Lower leg skin (tissue), 4 donors: ENCODE results near the gene LRP1B. TPM values are rescaled to one million over a fixed set of nuclear protein-coding genes. Genes with fewer than 3 reads are reported as not detected.

Source experiments
- DNase-seq, 2 donors: peaks; one replicate each; pipeline ENCODE4 v3.0.0-alpha.2; 2019; ENCODE audit warnings: low spot score in 2 of 2
- H3K4me3 ChIP-seq: fragments of 200-600 bp; sonication (generic); 2 replicates; pipeline ENCODE4 v1.5.1; 2017; ENCODE audit warnings: mild to moderate bottlenecking, low read depth; ENCODE audit not compliant: poor library complexity, severe bottlenecking
- POLR2A ChIP-seq, 2 donors: fragments of 450-650 bp; IDR thresholded peaks; one replicate each; pipeline ENCODE4 v1.6.1; 2016 to 2017; ENCODE audit warnings: antibody characterized with exemption in 2 of 2, mild to moderate bottlenecking in 1 of 2, moderate library complexity in 1 of 2
- WGBS, 2 donors: methylation state at CpG; one replicate each; pipeline ENCODE4 v1.1.5; 2018; 5-methylcytosine and 5-hydroxymethylcytosine counted together
- intact Hi-C: fragments of 100-400 bp; cut with DNase I; formaldehyde crosslinking; loops from one replicate; pipeline ENCODE4 v1.15.0; 2023; ENCODE audit warnings: low total_unique reads
- total RNA-seq, 4 donors: library from RNA; depleted of rRNA; stranded (reverse); fragments of >200 nt; gene quantifications; one replicate each; pipeline ENCODE4 v1.1.0, GENCODE V29; 2016
- TF ChIP-seq, protein P1 (sequence below), 3 donors: fragments of 450-650 bp; IDR thresholded peaks; one replicate each; pipeline ENCODE4 v1.5.1; 2016; ENCODE audit warnings: antibody characterized with exemption in 3 of 3, mild to moderate bottlenecking in 3 of 3, moderate library complexity in 2 of 3

The LRP1B gene
- total RNA-seq, 4 donors from 2014 or later = 0.80 to 1.6 (median 1.0) TPM

DNA sequence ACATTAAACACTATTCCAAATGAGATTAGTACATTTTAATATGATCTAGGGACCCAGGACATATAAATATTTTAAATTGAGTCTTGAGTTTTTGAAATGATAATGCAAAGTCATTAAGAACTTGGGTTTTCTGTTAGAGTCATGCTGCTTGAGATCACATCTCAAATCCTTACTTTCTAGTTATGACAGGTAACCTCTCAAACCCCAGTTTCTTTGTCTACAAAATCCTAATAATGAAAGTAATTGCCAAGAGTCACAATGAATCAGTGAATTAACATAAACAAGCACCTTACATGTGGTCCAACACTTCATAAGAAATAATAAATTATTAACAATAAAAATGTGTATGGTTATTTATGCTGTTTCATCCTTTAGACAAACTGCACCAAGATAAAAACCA is 607.6 kb downstream of the LRP1B start:
- no peak overlapping the region for H3K4me3 ChIP-seq
- TF ChIP-seq, protein P1, sequence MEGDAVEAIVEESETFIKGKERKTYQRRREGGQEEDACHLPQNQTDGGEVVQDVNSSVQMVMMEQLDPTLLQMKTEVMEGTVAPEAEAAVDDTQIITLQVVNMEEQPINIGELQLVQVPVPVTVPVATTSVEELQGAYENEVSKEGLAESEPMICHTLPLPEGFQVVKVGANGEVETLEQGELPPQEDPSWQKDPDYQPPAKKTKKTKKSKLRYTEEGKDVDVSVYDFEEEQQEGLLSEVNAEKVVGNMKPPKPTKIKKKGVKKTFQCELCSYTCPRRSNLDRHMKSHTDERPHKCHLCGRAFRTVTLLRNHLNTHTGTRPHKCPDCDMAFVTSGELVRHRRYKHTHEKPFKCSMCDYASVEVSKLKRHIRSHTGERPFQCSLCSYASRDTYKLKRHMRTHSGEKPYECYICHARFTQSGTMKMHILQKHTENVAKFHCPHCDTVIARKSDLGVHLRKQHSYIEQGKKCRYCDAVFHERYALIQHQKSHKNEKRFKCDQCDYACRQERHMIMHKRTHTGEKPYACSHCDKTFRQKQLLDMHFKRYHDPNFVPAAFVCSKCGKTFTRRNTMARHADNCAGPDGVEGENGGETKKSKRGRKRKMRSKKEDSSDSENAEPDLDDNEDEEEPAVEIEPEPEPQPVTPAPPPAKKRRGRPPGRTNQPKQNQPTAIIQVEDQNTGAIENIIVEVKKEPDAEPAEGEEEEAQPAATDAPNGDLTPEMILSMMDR (IDR thresholded peaks at IDR 0.05) = no peak
- TF ChIP-seq POLR2A (IDR thresholded peaks at IDR 0.05) = no peak
- intact Hi-C loops = no loop called here
- no peak for DNase-seq

DNA sequence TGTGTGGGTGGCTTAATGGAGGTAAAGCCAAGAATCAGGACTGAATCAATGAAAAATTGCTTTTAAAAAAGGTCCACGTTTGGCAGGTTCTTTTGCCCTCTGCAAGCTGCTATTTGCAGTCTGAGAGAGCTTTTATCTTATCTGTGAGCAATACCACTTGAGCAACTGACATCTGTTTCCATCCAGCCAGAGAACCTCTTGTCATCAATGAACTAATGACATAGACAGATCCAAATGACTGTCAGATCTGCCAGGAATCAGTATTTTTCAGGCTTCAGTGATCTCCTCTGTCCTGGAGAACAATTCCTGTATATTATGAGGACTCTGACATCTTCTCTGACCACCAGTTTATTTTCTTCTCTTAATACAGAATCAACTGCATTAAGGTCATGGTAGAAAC is 608.1 kb downstream of the LRP1B start:
- no peak overlapping the region for H3K4me3 ChIP-seq
- intact Hi-C loops = no loop called here
- TF ChIP-seq POLR2A (IDR thresholded peaks at IDR 0.05) = no peak
- TF ChIP-seq, protein P1 (IDR thresholded peaks at IDR 0.05) = no peak
- WGBS, 2 donors = 47 to 50% methylated on average over 1 of the region's 1 CpG
- DNase-seq = no peak

DNA sequence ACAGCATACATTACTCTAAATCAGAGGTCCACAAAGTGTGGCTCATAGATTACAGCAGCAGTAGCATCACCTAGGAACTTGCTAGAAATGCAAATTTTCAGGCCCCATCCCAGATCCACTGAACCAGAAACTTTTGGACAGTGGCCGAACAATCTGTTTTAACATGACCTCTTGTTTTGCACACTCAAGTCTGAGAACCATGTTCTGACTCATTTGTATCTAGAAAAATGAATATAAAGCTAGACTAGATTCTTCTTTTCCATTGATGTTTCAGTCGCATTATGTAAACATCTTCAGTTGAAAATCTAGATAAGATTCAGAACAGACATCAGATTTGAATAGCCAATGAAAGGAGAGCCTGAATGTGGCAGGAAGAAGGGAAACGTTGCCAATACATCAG is 608.8 kb downstream of the LRP1B start:
- intact Hi-C loops = no loop called here
- no peak for DNase-seq
- TF ChIP-seq, protein P1 (IDR thresholded peaks at IDR 0.05) = no peak
- no peak overlapping the region for H3K4me3 ChIP-seq
- WGBS, 2 donors = 80% methylated on average over 3 of the region's 3 CpGs

DNA sequence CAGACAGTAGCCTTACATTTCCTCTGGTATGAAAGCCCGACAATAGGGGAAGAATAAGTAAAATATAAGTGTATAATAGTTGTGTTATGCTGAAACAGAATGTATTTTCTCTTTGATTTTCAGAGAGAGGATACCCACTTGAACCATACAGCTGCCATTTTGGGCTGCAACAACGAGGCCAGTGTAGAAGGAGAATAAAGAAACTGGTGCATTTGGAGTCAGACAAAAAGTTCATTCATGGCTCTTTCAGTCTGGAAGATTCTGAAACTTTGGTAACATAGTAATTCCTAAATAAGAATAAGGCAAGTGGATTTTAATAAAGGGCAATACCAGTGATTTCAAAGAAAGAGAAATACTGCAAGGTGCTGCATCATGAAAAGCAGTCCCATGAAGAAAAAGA is 610.9 kb downstream of the LRP1B start:
- intact Hi-C loops = no loop called here
- no peak for DNase-seq
- WGBS, 2 donors = 82 to 85% methylated on average over 2 of the region's 2 CpGs
- no peak for TF ChIP-seq POLR2A (IDR thresholded peaks at IDR 0.05)
- TF ChIP-seq, protein P1 (IDR thresholded peaks at IDR 0.05) = no peak
- H3K4me3 ChIP-seq = no peak overlapping the region

DNA sequence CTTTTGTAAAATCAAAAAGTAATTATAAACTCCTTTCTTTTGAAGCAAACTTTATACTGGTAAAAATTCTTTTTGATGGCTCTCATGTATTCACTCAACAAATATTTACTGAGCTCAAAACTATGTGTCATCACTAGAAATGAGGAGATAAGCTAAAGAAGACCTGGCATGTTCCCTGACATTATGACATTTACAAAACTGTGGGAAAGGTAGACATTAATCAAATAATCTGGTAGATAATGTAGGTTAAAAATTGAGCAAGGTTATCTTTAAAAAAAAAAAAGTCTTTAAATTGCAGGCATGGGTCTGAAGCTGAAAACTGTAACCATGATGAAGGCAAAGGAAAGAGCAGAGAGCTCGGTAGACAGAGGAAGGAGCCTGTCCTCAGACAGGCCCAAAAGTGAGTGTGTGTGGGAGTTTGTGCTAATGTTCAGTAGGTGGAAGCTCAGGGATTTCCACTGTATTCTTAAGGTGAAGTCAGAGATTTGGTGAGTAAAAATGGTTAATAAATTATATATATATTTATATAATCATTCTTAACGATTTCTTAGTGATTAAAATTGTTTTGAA is 612.9 kb downstream of the LRP1B start:
- intact Hi-C loops = no loop called here
- no peak overlapping the region for H3K4me3 ChIP-seq
- no peak for DNase-seq
- 75 to 77% methylated on average over 2 of the region's 2 CpGs for WGBS, 2 donors
- TF ChIP-seq, protein P1 (IDR thresholded peaks at IDR 0.05) = no peak
- no peak for TF ChIP-seq POLR2A (IDR thresholded peaks at IDR 0.05)

DNA sequence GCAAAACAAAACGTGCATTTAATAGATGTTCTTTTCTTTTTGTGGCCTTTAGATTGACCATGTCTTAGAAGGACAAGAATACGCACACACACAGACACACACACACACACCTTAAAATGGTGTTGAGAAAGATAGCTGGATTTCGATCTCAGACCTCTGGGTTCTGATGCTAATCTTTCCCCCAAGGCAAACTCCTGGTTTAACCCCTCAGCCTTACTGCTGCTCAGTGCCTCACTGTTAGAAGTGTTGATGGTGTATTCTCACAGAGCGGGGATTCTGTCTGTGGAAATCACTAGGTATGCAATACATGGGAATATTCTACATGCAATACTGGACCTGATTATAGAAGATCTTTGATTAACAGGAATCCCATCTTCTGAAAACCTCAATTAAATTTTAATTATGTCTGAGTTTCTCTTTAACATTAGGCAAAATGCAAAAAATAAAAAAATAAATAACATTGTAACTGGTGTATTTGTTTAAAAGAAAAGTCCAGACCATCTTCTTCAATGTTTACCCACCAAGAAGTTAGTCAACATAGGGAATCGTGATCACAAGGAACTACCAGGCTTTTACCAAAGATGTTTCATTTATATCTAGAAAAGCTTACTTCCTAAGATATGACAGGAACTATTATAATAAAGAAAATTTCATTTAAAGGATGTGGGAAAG is 613.5 kb downstream of the LRP1B start:
- 63 to 68% methylated on average over 5 of the region's 5 CpGs for WGBS, 2 donors
- TF ChIP-seq, protein P1 (IDR thresholded peaks at IDR 0.05) = no peak
- no peak for TF ChIP-seq POLR2A (IDR thresholded peaks at IDR 0.05)
- DNase-seq = no peak
- intact Hi-C loops = no loop called here
- no peak overlapping the region for H3K4me3 ChIP-seq
